Stimulated activated CD8-positive, alpha-beta memory T cell treated with anti-CD3 and anti-CD28 coated beads, Interleukin-15, amount 100 ng/mL, for 24 hours (primary cell): ENCODE measurements around the gene MMP19.
"Not testable (repeated sequence)": the region's sequence is repeated elsewhere in the genome, so short reads cannot be mapped to it uniquely, and the experiment has no call there.

ENCODE experiments used
- DNase-seq: peaks from one replicate; pipeline ENCODE4 v3.0.0-alpha.2; 2020; ENCODE audit warnings: low read depth

The MMP19 gene, protein sequence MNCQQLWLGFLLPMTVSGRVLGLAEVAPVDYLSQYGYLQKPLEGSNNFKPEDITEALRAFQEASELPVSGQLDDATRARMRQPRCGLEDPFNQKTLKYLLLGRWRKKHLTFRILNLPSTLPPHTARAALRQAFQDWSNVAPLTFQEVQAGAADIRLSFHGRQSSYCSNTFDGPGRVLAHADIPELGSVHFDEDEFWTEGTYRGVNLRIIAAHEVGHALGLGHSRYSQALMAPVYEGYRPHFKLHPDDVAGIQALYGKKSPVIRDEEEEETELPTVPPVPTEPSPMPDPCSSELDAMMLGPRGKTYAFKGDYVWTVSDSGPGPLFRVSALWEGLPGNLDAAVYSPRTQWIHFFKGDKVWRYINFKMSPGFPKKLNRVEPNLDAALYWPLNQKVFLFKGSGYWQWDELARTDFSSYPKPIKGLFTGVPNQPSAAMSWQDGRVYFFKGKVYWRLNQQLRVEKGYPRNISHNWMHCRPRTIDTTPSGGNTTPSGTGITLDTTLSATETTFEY

DNA sequence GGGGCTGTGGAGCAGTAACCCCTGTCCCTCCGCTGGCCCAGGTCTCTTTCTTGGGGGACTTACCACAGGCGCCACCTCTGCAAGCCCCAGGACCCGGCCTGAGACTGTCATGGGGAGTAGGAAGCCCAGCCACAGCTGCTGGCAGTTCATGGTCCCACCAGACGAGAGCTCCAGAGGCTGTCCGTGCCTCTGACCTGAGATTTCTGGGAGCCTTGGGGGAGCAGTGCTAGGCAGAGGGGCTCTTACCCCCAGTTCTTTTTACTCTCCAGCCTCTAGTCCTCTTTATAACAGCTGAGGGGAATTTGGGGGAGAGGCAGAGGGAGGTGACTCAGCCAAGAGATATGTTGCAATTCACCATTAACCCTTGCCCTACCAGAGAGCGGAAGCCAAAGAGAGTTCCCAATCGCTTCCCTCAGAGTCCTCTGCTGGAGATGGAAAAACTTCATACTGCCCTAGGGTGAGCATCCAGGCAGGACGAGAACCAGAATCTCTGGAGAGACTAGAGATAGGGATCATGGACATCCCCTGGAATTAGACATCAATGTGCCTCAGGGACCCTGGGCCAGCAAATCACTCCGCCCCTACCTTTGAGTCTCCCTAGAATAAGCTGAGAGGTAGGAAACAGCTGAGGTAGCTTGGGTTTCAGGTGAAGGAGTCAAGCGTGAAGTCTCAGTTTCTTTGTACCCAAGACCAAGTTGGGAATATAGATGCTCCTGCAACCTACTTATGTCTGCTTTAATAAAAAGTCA is at the start of gene MMP19:
Gene MMP19, minus strand, starts transcription at position 256 of the 749 bp plus-strand sequence. Its CDS starts 106 bp downstream, at position 150.
- DNase-seq = no peak

DNA sequence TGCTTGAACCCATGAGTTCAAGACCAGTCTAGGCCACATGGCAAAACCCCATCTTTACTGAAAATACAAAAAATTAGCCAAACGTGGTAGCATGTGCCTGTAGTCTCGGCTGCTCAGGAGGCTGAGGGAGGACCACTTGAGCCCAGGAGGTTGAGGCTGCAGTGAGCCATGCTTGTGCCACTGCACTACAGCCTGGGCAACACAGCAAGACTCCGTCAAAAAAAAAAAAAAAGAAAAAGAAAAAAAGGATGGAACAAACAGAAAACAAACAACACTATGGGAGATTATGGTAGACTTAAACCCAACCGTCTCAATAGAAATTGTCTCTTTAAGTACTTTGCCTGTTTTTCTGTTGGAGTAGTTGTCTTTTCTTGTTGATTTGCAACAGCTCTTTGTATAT is 48.6 kb upstream of the MMP19 start:
- DNase-seq = no peak

DNA sequence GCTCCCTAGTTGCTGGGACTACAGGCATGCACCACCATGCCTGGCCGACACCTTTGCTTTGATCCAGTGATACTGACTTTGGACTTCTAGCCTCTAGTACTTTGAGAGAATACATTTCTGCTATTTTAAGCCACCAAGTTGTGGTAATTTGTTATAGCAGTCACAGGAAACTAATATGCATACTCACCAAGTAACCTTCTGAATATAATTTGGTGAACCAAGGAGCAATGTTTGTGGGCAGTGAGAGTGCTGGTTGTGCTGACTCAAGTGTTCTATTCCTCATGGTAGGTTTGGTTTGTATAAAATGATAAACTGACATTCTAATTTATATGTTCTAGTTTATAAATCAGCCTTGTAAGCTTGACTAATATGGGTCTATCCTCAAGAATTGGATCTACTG is 42.4 kb upstream of the MMP19 start:
- DNase-seq = no peak

DNA sequence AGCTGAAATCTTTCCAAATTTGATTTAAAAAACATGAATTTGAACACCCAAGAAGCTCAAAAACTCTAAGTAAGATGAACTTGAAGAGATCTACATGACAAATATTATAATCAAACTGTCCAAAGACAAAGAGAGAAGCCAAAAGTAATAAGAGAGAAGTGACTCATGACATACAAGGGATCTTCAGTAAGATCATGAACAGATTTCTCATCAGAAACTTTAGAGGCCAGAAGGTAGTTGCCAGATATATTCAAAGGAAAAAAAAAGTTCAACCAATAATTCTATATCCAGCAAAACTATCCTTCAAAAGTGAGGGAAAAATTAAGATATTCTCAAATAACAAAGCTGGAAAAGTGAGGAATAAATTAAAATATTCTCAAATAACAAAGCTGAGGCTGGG is 35.1 kb upstream of the MMP19 start:
- no peak for DNase-seq

DNA sequence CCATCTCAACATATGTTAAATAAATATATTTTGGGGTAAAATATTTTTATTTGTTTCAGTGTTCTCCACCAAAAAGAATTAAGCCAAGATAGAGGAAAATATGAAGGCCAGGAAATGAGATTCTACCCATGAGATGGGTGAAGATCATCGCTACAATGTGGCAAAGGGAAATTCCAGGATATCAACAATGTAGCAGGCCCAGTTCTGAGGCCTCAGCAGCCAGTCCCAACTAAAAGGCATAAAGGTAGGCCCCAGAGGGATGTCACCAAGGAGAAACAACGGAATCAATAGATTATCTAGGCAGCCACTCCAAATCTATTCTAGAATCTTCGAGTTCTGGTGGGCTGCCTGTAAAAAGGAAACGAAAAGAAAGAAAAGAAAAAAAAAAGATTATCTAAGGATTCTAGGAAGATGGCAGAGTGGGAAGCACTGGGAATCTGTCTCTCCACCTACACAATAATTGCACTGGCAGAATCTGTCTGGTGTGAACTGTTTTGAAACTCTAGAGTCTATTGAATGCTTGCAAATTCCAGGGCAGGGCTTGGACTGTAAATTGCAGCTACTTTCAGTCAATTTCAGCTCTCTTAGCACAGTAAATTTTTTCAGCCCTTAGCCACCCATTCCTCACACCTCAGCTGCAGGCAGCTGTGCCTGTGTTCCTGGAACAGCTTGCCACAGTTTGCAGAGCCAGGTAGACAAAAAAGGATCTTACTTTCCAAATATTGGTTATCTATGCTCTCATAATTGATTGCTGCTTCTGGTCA is 33.1 kb upstream of the MMP19 start:
- no peak for DNase-seq

DNA sequence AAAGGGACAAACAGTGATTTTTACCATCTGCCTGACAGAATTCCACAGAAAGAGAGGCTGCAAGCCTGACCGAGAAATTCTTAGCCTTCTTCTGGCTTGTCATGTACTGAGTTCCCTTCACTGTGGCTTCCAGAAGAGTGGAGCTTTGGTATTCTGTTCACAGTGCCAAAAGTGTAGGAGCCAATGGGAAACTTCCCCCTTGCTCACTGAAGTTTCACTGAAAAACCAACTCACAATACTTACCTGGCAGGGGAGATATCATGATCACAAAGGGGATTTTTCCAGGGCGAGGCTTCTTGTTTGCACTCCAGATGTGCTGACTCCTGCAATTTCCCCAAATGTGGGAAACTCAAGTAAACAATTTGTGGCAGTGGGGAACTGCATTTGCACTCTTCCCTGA is 31.7 kb upstream of the MMP19 start:
- no peak for DNase-seq

DNA sequence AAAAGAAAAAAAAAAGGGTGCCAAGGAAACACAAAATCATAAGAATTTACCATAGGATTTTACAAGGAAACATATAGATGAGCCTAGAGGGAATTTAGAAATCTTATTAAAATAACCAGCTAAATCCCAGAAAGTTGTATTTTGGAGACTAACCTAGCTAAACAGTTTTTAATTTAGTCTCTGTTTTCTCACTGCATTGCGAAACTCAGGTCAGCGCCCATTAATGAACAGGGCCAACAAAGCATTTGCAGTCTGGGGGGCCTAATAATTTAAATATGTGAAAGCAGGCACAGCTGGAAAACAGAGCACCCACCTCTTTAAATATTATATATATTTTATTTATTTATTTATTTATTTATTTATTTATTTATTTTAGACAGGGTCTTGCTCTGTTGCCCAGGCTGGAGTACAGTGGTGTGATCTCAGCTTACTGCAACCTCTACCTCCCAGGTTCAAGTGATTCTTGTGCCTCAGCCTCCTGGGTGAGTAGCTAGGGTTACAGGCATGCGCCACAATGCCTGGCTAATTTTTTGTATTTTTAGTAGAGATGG is 23.8 kb upstream of the MMP19 start:
- DNase-seq = not testable (repeated sequence)

DNA sequence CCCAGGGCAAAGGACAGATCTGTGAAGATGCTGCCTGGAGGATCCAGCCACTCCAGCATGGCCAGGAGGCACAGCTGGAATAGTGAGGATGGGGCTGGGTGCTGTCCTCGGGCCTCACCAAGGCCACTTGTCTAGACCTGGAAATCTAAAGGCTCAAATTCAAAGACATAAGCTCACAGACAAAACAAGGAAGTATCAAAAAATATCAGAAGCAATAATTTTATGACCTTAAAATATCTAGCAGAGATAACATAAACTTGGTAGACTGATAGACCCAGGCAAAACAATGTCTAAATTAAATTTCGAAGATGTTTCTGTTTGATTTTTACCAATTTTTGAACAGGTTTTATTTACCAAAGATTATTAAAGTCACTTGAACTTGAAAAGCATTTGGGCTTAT is 22.6 kb upstream of the MMP19 start:
- no peak for DNase-seq

DNA sequence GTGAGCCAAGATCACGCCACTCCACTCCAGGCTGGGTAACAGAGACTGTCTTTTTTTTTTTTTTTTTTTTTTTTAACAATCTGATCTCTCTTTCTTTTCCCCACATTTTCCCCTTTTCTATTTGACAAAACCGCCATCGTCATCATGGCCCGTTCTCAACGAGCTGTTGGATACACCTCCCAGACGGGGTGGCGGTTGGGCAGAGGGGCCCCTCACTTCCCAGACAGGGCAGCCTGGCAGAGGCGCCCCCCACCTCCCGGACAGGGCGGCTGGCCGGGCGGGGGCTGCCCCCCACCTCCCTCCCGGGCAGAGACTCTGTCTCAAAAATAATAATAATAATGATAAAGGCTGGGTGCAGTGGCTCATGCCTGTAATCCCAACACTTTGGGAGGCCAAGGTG is 20.2 kb upstream of the MMP19 start:
- DNase-seq = not testable (repeated sequence)

DNA sequence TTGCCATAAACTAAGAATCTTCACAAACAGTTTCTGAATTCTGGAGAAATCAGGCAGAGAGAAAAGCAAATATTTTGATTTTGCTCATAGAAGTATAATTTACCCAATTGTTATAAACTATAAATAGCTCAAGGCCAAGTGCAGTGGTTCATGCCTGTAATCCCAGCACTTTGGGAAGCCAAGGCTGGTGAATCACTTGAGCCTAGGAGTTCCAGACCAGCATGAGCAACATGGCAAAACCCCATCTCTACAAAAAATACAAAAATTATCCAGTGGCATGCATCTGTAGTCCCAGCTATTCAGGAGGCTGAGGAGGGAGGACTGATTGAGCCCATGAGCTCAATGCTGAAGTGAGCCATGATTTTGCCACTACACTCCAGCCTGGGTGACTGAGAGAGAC is 19.6 kb upstream of the MMP19 start:
- DNase-seq = no peak

DNA sequence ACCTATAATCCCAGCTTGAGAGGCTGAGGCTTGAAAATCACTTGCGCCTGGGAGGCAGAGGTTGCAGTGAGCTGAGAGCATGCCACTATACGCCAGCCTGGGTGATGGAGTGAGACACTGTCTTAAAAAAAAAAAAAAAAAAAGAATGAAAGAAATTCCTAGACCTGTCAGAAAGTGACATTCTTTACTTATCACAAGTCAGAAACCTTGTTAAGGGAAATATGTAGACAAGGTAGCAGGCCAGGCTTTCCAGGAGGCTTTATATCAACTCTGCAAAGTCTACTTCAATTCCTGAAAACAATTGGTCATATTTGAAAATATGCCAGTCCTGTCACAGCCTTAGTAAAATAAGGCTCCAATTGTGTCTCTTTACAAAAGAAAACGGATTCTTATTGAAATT is 19.1 kb upstream of the MMP19 start:
- no peak for DNase-seq

DNA sequence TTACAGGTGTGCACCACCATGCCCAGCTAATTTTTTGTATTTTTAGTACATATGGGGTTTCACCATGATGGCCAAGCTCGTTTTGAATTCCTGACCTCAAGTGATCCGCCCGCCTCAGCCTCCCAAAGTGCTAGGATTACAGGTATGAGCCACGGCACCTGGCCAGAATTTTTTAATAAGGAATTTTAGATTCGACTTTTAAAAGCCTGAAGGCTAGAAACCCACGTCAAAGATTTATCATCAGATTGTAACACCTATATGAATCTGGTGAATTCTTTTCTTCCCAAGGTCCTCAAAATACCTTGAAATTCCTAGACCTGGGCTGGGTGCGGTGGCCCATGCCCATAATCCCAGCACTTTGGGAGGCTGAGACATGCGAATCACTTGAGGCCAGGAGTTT is 18.7 kb upstream of the MMP19 start:
- no peak for DNase-seq

DNA sequence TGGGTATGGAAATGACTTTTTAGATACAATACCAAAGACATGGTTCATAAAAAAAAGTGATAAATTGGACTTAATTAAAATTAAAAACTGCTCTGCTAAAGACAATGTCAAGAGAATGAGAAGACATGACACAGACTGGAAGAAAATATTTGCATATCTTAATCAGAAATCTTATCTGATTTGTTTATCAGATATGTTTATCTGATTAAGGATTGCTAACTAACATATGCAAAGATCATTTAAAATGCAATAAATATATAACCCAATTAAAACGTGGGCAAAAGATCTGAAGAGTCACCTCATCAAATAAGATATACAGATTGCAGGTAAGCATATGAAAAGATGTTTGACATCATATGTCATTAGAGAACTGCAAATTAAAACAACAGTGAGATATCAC is 10.0 kb upstream of the MMP19 start:
- DNase-seq = no peak

DNA sequence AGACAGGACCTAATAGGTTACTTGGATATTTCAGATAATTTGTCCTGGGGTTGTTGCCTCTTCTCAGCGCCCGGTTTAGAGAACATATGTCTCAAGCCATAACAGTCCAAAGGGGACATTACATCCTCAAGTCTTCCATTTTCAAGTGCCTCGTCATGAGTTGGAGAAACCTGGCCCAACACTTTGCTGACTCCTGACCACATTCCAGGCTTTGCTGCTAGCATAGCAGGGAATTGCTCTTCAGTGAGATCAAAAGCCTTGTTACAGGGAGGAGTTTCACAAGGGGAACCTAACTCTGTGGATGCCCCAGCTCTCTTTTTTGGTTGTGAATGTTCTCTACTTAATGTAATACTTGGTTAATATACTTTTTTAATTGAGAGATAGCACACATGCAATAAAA is 8.2 kb upstream of the MMP19 start:
- DNase-seq = no peak

DNA sequence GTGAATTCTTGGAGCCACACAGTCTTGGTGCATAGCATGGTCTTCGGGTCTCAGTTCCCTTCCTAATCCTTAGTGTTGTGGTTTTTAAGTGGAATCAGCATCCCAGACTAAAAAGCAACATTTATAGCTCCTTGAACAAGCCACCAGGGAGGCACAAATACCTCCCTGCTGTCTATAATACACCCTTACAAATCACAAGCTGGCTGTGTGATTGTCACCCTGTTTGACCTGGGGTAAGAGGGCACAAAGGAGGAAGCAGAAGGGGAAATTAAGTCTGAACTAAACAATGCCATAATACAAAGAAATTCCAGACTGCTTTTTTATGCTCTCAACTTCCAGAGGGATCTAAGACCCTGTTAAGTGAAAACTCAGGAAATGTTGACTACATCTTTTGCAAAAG is 7.7 kb upstream of the MMP19 start:
- no peak for DNase-seq

DNA sequence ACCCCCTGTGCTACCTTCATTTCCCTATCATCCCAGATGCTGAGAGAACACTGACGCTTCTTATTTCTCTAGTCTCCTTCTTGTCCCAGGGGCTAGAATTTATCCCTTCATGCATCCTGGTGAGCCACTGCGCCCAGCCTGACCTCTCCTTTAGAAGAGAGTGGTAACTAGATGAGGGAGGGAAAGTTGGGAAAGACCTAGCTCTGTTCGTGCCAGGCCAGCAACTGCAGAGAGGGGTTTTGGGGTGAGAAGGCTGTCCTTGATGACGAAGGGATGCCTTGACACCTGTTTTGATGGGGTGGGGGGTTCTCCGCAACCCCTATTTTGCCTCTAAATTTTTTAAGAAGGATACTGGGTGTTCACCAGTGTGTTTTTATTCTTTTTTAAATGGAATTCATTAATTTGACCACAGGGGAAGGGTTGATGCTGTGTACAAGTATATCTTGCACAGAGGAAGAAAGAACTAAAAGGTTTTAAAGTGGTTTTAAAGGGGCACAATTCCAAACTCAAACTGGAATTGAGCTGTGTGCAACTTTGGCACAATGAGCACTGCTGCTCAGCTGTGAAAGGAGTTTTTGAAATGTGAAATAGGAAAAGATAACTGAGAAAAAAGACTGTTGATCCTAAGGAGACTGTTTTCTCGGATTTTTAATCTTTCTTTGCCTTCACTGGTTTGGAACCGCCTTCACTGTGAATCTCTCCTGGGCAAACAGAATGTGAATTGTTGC is 7.0 kb upstream of the MMP19 start:
- no peak for DNase-seq

DNA sequence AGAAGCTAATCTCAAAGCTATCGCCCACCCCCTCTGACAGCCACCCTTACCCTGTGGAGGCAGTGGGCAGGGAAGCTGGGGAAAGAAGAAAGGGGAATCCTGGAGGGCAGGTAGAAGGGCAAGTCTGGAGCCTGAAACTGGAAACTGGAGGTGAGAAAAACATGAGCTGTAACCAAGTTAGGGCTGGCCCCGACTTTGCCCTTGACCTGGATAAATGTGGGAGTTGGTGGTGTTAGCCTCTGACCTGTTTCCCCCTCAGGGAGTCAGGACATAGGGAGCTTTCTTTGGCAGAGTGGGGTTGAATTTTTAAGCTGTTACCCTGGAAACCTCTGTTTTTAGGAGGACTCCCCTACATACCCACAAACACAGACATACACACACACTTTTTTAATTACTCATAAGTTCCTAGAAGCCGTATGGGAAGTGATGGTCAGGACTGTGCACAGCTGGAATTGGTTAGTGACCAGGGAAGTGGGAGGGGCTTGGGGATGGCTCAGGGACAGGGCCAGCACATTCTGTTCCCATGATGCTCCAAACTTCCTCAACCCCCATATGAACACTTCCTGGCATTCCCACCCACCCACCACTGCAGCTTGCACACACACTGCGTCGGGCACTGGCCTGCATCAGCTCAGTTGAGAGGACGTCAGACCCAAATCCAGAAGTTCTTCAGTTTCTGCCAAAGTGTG is 5.0 kb upstream of the MMP19 start:
- no peak for DNase-seq

DNA sequence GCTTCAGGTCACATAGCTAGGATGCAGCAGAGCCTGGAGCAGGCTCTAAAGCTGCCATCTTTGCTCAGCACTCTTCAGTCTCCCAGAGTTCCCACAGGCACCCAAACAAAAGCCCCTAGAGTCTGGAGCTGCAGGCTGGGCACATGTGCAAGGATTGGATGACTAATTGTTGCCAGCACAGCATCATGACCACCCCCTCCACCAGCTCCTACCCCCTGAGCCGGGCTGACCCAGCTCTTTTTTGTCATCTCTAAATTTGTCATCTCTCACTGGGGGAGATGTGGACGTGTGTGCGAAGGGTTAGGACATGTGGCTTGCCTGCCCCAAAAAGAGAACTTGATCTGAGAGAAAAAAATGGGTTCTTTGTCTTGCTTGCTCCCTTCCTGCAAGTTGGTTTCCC is 4.3 kb upstream of the MMP19 start:
- no peak for DNase-seq

DNA sequence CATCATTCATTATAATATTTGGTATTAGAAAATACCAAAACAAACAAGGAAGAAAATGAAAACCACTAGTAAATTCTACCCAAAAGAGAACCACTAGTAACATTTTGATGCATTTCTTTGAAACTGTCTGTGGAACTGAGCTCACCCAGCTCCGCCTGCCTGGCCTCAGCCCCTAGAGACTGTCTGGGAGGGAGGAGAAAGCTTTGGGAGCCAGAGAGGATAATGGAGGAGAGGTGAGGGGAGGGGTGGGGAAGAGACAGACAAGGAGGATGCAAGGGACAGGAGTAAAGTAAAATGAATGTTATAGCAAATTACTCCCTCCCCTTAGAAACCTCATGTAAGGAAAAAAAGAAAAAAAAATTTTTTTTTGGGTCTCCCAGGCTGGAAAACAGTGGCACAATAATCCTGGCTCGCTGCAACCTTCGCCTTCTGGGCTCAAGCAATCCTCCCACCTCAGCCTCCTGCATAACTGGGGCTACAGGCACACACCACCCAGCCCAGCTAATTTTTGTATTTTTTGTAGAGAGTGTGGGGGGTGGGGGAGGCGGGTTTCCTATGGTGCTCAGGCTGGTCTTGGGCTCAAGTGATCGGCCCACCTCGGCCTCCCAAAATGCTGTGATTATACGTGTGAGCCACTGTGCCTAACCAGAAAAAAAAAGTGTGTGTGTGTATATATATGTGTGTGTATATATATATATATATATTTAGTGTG is 3.2 kb upstream of the MMP19 start:
- no peak for DNase-seq

DNA sequence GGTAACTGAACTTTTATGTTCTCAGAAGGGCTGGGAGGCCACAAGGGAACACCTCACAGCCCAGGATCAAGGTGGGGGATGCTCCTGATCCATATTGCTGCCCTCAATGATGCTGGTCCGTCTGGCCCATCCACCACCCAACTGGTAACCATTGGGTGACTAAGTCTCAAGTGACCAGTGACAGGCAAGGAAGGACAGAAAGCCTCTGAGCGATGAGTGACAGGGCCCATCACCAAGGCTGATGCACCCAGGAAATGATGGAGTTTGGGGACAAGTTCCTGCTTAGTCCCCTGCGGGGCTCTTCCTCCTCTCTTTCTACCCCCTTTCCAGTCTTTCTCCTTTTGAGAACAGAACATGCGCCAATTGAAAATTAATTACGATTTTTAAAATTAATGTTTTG is 2.6 kb upstream of the MMP19 start:
- no peak for DNase-seq
